HG03442 (cell line): Measurements from ENCODE around the gene ITGB7.
"Not testable (repeated sequence)": the region's sequence is repeated elsewhere in the genome, so short reads cannot be mapped to it uniquely, and the experiment has no call there.

Experiments
- ATAC-seq: cut with Tn5 transposase; IDR thresholded peaks from one replicate; pipeline ENCODE4 v1.9.1; 2021; ENCODE audit warnings: mild to moderate bottlenecking, moderate library complexity; ENCODE audit not compliant: unreplicated experiment

ITGB7 gene

DNA sequence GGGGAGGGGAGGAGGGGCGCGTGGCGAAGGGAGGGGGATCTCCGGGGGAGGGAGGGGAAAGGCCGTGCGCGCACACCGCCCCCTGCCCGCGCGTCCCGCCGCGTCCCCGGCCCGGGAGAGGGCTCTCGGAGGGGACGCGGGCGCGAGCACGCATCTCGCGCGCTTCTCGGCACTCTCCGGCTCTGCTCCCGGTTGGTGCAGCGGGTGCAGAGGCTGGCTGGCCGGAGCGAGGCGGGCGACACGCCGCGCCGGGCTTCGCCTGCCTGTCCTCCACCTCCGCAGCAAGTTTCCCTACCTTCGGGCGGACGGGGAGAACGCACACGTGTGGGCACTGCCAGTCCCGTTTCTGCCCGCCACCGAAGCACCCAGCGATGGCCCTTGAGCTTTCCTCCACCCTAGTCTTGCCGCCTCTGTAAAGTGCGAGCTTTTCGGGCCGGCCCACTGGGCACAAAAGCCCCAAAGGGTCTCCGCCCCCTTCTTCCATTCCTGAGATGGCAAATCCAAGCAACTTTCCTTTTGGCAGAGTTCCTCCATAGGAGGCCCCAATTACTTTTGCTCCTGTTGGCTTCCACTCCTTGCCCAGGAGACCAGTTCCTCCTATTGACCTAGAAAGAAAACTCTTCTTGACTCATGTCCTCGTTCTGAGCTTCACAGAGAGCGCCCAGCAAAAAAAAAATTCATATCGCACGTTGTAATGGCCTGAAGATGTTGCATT lies 26.0 kb downstream of the ITGB7 start:
- peak; percentile 51 for ATAC-seq

GRCh38 chr12:53180220-53180930 lies 26.7 kb downstream of the ITGB7 start, which contains the start of the genes CSAD and ZNF740:
CSAD (minus strand) TSS chr12:53180925; CDS start chr12:53173470, 7,455 bp downstream.
ZNF740 (plus strand) TSS chr12:53180722; CDS start chr12:53181984, 1,262 bp downstream.
- ATAC-seq: peak; percentile 86

- peak; percentile 5 for ATAC-seq
These were observed 27.3 kb downstream of the ITGB7 start for GRCh38 chr12:53179687-53180219.

DNA sequence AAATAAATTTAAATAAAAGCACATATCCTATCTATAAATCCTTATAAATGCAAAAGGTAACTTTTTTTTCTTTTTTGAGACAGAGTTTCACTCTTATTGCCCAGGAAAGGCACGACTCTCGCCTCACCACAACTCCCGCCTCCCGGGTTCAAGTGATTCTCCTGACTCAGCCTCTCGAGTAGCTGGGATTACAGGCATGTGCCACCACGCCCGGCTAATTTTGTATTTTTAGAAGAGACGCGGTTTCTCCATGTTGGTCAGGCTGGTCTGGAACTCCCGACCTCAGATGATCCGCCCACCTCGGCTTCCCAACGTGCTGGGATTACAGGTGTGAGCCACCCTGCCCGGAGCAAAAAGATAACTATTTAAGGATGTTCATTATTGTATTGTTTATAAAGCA lies 28.2 kb downstream of the ITGB7 start:
- ATAC-seq: not testable (repeated sequence)

DNA sequence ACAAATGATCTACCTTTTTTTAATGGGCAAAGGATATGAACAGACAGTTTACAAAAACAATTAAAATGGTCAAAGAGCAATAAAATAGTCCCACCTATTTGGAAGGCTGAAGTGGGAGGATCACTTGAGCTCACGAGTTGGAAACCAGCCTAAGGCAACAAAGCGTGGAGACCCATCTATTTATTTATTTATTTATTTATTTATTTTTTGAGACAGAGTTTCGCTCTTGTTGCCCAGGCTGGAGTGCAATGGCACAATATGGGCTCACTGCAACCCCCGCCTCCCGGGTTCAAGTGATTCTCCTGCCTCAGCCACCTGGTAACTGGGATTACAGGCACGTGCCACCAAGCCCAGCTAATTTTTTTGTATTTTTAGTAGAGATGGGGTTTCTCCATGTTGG lies 29.6 kb downstream of the ITGB7 start:
- ATAC-seq: not testable (repeated sequence)

DNA sequence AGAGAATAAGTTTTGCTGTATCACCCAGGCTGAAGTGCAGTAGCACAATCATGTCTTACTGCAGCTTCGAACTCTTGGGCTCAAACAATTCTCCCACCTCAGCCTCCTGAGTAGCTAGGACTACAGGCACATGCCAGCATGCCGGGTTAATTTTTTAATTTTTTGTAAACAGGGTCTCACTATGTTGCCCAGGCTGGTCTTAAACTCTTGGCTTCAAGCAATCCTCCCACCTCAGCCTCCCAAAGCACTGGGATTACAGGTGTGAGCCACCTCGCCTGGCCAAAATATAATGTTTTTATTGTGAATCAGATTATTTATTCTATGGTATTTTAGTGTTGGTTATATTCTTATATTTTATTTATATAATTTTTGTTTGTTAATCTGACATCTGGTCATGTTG lies 30.3 kb downstream of the ITGB7 start:
- ATAC-seq: no peak

GRCh38 chr12:53174881-53175491 lies 32.1 kb downstream of the ITGB7 start:
- ATAC-seq: no peak

- ATAC-seq: no peak
These were observed 33.9 kb downstream of the ITGB7 start for GRCh38 chr12:53173085-53173715.

- ATAC-seq: no peak
These were observed 34.7 kb downstream of the ITGB7 start for GRCh38 chr12:53172352-53172751.

GRCh38 chr12:53171725-53172329 lies 35.2 kb downstream of the ITGB7 start:
- ATAC-seq: no peak

GRCh38 chr12:53170876-53171724 lies 36.0 kb downstream of the ITGB7 start:
- ATAC-seq: no peak

GRCh38 chr12:53170215-53170614 lies 36.8 kb downstream of the ITGB7 start:
- ATAC-seq: no peak

GRCh38 chr12:53169644-53170043 lies 37.4 kb downstream of the ITGB7 start:
- no peak for ATAC-seq

DNA sequence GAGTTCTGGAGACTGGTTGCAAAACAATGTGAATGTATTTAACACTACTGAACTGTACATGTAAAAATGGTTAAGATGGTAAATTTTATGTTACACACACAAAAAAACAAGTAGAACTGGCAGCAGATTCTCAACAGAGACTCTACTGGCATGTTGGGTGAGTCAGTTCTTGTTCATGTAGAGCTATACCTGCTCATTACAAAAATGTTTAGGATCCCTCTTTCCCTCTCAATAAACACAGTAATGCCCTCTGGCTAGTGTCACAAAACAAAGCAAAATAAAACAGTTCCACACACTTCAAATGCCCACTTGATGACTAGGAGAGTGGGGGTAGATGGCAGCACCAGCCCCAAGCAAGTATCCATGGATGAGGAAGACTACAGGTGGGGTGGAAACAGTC lies 40.2 kb downstream of the ITGB7 start:
- ATAC-seq: no peak

- ATAC-seq: not testable (repeated sequence)
These were observed 44.0 kb downstream of the ITGB7 start for GRCh38 chr12:53163008-53163407.

GRCh38 chr12:53161119-53161911 lies 45.7 kb downstream of the ITGB7 start:
- ATAC-seq: no peak

DNA sequence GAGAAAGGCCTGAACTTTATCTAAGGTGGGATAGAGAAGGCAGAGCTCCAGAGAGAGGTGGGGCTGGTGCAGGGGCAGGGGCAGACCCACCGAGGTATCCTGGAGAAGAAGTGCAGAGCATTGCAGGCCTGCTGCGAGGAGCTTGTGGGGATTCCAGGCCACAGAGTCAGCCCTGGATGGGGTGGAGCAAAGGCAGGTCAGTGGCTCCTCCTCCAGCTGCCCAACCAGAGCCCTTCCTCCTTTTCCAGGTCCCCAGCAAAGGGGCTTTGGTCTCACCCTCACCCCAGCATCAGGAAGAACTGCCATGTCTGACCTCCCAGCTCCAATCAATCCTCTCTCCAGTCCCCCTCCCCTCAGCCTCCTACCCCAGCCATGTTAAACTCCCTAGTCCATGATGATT lies 46.4 kb downstream of the ITGB7 start:
- no peak for ATAC-seq

DNA sequence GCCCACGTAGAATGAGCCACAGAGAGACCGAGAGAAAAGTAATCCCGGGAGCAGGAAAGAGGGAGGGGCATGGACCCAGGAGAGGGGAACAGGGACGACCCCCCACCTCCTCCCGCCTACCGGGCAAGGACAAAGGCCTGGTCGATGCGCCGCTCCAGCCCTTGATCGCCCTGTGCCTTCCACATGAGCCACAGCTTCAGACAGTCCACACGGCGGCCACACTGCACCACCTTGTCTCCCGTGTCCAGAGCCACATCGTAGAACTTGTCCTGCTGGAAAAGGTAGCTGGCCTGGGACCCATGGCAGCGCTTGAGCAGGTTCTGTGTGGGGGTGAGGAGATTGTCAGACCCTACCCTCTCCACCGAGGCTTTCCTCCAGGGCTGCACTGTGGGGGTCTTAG lies 47.1 kb downstream of the ITGB7 start:
- ATAC-seq: no peak
